ENCODE measurements around the gene TBL1XR1. TPM values are rescaled to one million over a fixed set of nuclear protein-coding genes. Genes with fewer than 3 reads are reported as not detected.
"Not testable (repeated sequence)": the region's sequence is repeated elsewhere in the genome, so short reads cannot be mapped to it uniquely, and the experiment has no call there.

The TBL1XR1 gene
- total RNA-seq, 2 donors from 2014 or later: 119 to 162 TPM

- peak; percentile 78 to 86 for ATAC-seq
These were observed 4.6 kb upstream of the TBL1XR1 start for GRCh38 chr3:177201700-177202397.

DNA sequence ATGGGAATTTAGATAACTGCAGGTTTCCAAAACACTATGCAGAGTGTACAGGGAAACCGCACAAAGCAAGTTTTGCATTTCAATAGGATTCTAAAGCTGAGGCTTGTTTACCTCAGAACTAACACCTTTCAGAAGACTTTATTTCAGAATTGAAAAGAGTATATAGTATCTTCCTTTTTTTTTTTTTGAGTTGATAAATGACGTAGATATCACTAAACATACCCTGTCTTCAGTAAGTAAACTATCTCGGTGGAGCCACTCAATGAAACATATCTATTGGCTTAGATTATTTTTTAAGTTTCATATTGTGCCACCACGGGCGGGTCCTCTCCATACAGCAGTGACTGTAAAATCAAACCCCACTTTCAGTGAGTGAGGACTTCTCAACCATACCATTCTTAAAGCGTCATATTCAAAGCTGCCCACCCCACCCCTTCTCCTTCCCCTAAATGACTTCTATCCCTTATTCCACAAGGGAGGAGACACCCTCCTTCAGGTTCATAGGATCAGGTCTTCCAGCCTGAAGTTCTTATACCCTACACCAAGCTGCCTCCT lies 2.0 kb upstream of the TBL1XR1 start:
- no peaks in the 10 kb centered on the region for H3K9me3 Mint-ChIP-seq
- ATAC-seq (no peak), DNase-seq (ENCODE audit: low spot score) (no peak)
- no peaks in the 10 kb centered on the region for H3K27me3 Mint-ChIP-seq
- H3K36me3 Mint-ChIP-seq: peaks cover 10% of the 10 kb centered on the region
- H3K4me1 Mint-ChIP-seq (ENCODE audit: low read depth in 2 of 2): peaks cover 39 to 50% of the 10 kb centered on the region in 2 donors
- peak overlapping the region; percentile 41 for H3K4me3 Mint-ChIP-seq
- H3K27ac Mint-ChIP-seq: peak overlapping the region; percentile 78 to 82

More at GRCh38 chr3:177201700-177202397, 4.6 kb upstream of the TBL1XR1 start:
- H3K27ac Mint-ChIP-seq: peak overlapping the region; percentile 78 to 82
- DNase-seq (ENCODE audit: low spot score): peak; percentile 85
- H3K9me3 Mint-ChIP-seq: no peaks in the 10 kb centered on the region
- peak overlapping the region; percentile 55 for H3K4me3 Mint-ChIP-seq
- no peaks in the 10 kb centered on the region for H3K36me3 Mint-ChIP-seq
- H3K4me1 Mint-ChIP-seq (ENCODE audit: low read depth in 2 of 2): peaks cover 36 to 50% of the 10 kb centered on the region in 2 donors
- H3K27me3 Mint-ChIP-seq: no peaks in the 10 kb centered on the region

DNA sequence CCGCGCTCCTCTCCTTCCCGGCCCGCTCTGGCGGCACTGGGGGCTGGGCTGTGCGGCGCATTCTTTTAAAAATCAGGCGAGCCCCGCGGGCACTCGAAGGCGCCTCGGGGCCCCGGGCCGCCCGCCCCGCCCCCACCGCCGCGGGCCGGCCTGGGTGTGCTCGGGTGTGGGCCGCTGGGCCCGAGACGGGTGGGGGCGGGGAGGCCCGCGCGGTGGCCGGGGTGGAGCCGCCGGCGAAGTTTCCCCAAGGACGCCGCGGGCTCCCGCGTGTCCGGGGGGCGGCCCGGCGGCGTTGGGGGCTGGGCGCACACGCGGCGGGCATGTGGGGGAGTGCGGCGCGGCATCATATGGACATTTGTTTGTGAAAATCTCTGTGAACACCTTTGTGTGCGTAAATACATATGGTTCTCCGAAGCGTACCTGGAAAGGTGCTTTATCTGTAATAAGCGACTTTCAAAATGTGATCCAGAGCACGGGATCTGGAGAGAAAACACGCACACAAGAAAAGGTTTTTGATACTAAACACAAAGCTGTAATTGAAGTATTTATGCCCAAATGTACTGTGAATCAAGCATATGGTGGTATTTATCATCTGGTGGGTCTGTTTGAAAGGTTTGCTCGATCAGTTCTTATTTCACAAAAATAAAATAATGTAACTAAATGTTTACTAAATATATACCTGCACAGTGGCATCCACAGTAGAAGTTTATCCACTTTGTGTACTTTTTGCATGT lies 612 bp upstream of the TBL1XR1 start:
- peak; percentile 75 to 80 for ATAC-seq
- DNase-seq (ENCODE audit: low spot score): peak; percentile 72
- peak overlapping the region; percentile 88 for H3K4me3 Mint-ChIP-seq
- peaks cover 49 to 57% of the 10 kb centered on the region in 2 donors for H3K4me1 Mint-ChIP-seq (ENCODE audit: low read depth in 2 of 2)
- peaks cover 10% of the 10 kb centered on the region for H3K36me3 Mint-ChIP-seq
- H3K9me3 Mint-ChIP-seq: no peaks in the 10 kb centered on the region
- H3K27ac Mint-ChIP-seq: peak overlapping the region; percentile 78 to 88
- no peaks in the 10 kb centered on the region for H3K27me3 Mint-ChIP-seq

DNA sequence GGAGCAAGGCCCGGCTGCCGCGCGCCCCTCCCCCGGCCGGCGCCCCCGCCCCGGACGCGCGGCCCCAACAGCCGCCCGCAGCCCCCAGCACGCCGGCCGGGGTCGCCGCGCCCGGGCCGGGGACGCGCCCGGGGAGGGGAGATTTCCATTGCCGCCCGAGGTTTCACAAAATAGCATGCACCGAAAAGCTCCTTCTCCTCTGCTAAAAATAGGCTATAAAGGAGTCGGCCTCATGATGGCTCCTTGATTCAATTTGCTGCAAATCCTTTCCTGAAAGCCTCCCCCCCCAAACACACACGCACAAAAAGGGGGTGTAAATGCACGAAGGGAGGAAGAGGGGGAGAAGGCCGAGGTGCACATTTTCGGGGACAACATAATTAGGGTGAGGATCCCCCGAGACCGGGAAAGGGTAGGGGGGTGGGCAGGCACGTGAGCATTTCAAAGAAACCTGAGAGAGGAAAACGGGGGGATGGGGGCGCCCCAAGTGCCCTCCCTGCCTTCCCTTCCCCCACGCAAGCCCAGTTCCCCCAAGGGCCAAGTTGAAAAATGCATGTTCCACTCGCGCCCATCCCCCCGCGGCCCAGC lies 734 bp downstream of the TBL1XR1 start:
- H3K27ac Mint-ChIP-seq: peak overlapping the region; percentile 78 to 88
- no peak for ATAC-seq
- H3K4me3 Mint-ChIP-seq: peak overlapping the region; percentile 88
- H3K4me1 Mint-ChIP-seq (ENCODE audit: low read depth in 2 of 2): peaks cover 43 to 53% of the 10 kb centered on the region in 2 donors
- H3K9me3 Mint-ChIP-seq: no peaks in the 10 kb centered on the region
- peaks cover 10% of the 10 kb centered on the region for H3K36me3 Mint-ChIP-seq
- no peaks in the 10 kb centered on the region for H3K27me3 Mint-ChIP-seq
- no peak for DNase-seq (ENCODE audit: low spot score)

GRCh38 chr3:177196008-177196455 lies 1.2 kb downstream of the TBL1XR1 start:
- ATAC-seq (no peak), DNase-seq (ENCODE audit: low spot score) (no peak)
- Mint-ChIP-seq H3K27ac (peak overlapping the region; percentile 78 to 88), H3K36me3 (peaks cover 10% of the 10 kb centered on the region), H3K9me3 (no peaks in the 10 kb centered on the region), H3K4me1 (ENCODE audit: low read depth in 2 of 2) (peaks cover 45 to 56% of the 10 kb centered on the region in 2 donors), H3K4me3 (peak overlapping the region; percentile 88), H3K27me3 (no peaks in the 10 kb centered on the region)

DNA sequence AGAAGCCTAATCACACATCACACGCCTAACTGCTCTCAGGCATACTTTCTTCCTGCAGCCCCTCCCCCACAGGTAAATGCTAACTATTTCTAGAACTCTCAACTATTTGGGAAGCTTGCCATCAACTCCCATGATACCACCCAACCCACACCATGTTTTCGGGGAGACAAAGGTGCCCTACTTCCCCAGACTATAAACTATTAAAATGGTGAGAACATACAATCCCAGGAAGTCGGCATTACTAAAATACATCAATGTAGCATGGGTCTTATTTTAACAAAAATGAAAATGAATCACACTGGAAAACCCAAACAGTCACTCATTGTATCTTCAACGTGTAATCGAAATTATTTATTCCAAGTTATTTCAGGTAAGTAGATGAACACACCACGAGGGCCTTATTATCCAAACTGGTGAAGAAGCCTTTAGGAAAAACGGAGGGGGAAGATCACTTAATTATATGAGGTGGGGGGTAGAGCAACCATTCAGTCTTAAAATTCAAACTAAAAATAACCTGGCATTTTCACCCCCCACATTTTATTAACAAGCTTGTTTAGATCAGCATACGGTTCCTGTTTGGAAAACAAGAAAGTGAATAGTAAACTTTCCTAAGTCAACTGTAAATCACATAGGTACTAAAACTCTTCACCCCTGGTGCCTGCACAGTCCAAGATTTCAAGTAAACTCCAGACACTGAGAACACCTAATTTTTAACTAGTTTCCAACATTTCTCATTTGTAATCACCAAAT lies 1.9 kb downstream of the TBL1XR1 start:
- peak overlapping the region; percentile 88 for H3K4me3 Mint-ChIP-seq
- DNase-seq (ENCODE audit: low spot score) (no peak), ATAC-seq (no peak)
- no peaks in the 10 kb centered on the region for H3K27me3 Mint-ChIP-seq
- peaks cover 51 to 63% of the 10 kb centered on the region in 2 donors for H3K4me1 Mint-ChIP-seq (ENCODE audit: low read depth in 2 of 2)
- peaks cover 10% of the 10 kb centered on the region for H3K36me3 Mint-ChIP-seq
- peak overlapping the region; percentile 78 to 88 for H3K27ac Mint-ChIP-seq
- H3K9me3 Mint-ChIP-seq: no peaks in the 10 kb centered on the region

GRCh38 chr3:177194299-177194698 lies 3.0 kb downstream of the TBL1XR1 start:
- no peak for ATAC-seq
- Mint-ChIP-seq H3K27me3 (no peaks in the 10 kb centered on the region), H3K4me3 (peak overlapping the region; percentile 88), H3K9me3 (no peaks in the 10 kb centered on the region), H3K4me1 (ENCODE audit: low read depth in 2 of 2) (peaks cover 46 to 57% of the 10 kb centered on the region in 2 donors), H3K27ac (peak overlapping the region; percentile 78 to 88), H3K36me3 (peaks cover 10% of the 10 kb centered on the region)
- DNase-seq (ENCODE audit: low spot score): no peak

DNA sequence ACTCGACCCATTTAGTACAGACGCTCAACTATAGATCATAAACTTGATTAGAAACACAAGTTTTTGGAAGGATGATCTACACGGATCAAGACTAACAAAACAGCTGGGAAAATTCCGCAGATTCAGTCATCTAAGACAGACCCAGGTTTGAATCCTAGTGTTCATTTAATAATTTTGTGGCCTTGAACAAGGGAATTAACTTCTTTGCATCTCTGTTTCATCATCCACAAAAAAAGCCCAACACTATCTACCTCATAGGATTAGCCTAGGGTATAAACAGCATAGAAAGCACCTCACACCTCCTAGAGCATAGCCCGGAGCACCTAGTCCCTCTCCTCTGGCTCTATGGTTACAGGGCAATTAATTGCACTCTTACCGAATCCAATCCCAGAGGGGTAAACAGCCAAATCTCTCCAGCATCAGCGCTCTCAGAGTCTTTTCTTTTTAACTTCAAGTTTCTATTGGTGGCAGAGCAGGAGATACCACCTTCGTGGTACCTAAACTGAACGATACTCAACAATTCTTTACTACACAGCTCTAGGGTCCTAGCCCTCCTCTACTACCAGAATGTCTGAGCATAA lies 3.5 kb downstream of the TBL1XR1 start:
- Mint-ChIP-seq H3K36me3 (peaks cover 10% of the 10 kb centered on the region), H3K27me3 (no peaks in the 10 kb centered on the region), H3K4me3 (peak overlapping the region; percentile 88), H3K9me3 (no peaks in the 10 kb centered on the region), H3K27ac (peak overlapping the region in 1 of 2 donors; percentile 78), H3K4me1 (ENCODE audit: low read depth in 2 of 2) (peaks cover 43 to 52% of the 10 kb centered on the region in 2 donors)
- ATAC-seq: no peak
- DNase-seq (ENCODE audit: low spot score): no peak

DNA sequence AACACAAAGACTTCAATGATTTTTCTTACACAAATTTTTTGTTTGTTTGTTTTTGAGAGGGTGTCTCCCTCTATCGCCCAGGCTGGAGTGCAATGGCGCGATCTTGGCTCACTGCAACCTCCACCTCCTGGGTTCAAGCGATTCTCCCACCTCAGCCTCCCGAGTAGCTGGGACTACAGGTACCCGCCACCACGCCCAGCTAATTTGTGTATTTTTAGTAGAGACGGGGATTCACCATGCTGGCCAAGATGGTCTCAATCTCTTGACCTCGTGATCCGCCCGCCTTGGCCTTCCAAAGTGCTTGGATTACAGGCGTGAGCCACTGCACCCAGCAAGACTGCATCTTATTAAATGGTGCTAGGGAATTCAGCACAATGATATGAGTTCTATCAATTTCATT lies 4.0 kb downstream of the TBL1XR1 start:
- Mint-ChIP-seq H3K4me1 (ENCODE audit: low read depth in 2 of 2) (peaks cover 41 to 47% of the 10 kb centered on the region in 2 donors), H3K27ac (peak overlapping the region in 1 of 2 donors; percentile 78), H3K4me3 (peak overlapping the region; percentile 88)
- DNase-seq (ENCODE audit: low spot score); H3K9me3 Mint-ChIP-seq; H3K36me3 Mint-ChIP-seq; H3K27me3 Mint-ChIP-seq; ATAC-seq: not testable (repeated sequence)

- Mint-ChIP-seq H3K4me3 (peak overlapping the region; percentile 16), H3K36me3 (peaks cover 8% of the 10 kb centered on the region), H3K27ac (peak overlapping the region; percentile 3 to 26), H3K9me3 (no peaks in the 10 kb centered on the region), H3K27me3 (no peaks in the 10 kb centered on the region), H3K4me1 (ENCODE audit: low read depth in 2 of 2) (peaks cover 47 to 57% of the 10 kb centered on the region in 2 donors)
- DNase-seq (ENCODE audit: low spot score) (no peak), ATAC-seq (no peak)
These were observed 6.3 kb downstream of the TBL1XR1 start for GRCh38 chr3:177190756-177191681.

- H3K4me3 Mint-ChIP-seq; DNase-seq (ENCODE audit: low spot score); ATAC-seq; H3K27me3 Mint-ChIP-seq; H3K9me3 Mint-ChIP-seq; H3K36me3 Mint-ChIP-seq: not testable (repeated sequence)
- Mint-ChIP-seq H3K27ac (peak overlapping the region in 1 of 2 donors; percentile 26), H3K4me1 (ENCODE audit: low read depth in 2 of 2) (peaks cover 41 to 53% of the 10 kb centered on the region in 2 donors)
These were observed 7.1 kb downstream of the TBL1XR1 start for GRCh38 chr3:177190184-177190583.

DNA sequence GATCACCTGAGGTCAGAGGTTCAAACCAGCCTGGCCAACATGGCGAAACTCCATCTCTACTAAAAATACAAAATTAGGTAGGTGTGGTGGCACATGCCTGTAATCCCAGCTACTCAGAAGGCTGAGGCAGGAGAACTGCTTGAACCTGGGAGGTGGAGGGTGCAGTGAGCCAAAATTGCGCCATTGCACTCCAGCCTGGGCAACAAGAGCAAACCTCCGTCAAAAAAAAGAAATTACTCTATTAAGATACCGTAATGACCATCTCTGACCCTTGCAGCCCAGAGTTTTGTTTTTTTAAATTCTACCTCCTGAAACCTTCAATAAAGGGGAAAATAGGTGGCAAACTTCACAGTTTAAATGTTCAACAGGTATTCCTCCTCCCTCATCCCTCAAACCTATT lies 9.0 kb downstream of the TBL1XR1 start:
- peaks cover 37 to 43% of the 10 kb centered on the region in 2 donors for H3K4me1 Mint-ChIP-seq (ENCODE audit: low read depth in 2 of 2)
- H3K27me3 Mint-ChIP-seq; H3K4me3 Mint-ChIP-seq; ATAC-seq; H3K36me3 Mint-ChIP-seq; H3K9me3 Mint-ChIP-seq; DNase-seq (ENCODE audit: low spot score); H3K27ac Mint-ChIP-seq: not testable (repeated sequence)

All from natural killer cell treated with Interleukin-12 subunit alpha and Interleukin-12 subunit beta and Interleukin-15 and Interleukin-18, amount 100 ng/mL, for 72 hours (primary cell).